GM21447 (cell line): ENCODE measurements around the gene AFP.
"Not testable (repeated sequence)": the region's sequence is repeated elsewhere in the genome, so short reads cannot be mapped to it uniquely, and the experiment has no call there.

Experiments
- ATAC-seq: cut with Tn5 transposase; IDR thresholded peaks from one replicate; pipeline ENCODE4 v1.9.1; 2021; ENCODE audit not compliant: unreplicated experiment

Gene AFP

GRCh38 chr4:73435984-73436383, at the start of gene AFP:
AFP (plus strand) TSS chr4:73436221; CDS start chr4:73436263, 42 bp downstream.
- no peak for ATAC-seq

- no peak for ATAC-seq
These were observed 48.5 kb upstream of the AFP start for GRCh38 chr4:73387552-73387951.

GRCh38 chr4:73388887-73389286, 47.1 kb upstream of the AFP start:
- no peak for ATAC-seq

- not testable (repeated sequence) for ATAC-seq
These were observed 46.4 kb upstream of the AFP start for GRCh38 chr4:73389663-73390062.

GRCh38 chr4:73391774-73392173, 44.2 kb upstream of the AFP start:
- no peak for ATAC-seq

- ATAC-seq, result no peak
These were observed 43.1 kb upstream of the AFP start for GRCh38 chr4:73392936-73393335.

GRCh38 chr4:73396304-73396703, 39.7 kb upstream of the AFP start:
- no peak for ATAC-seq

GRCh38 chr4:73396993-73397972, 38.7 kb upstream of the AFP start:
- no peak for ATAC-seq

- ATAC-seq, result no peak
These were observed 34.6 kb upstream of the AFP start for GRCh38 chr4:73401412-73401811.

GRCh38 chr4:73404042-73404441, 32.0 kb upstream of the AFP start, which contains the start of gene ALB:
ALB (plus strand) TSS chr4:73404287; CDS start chr4:73404328, 41 bp downstream.
- ATAC-seq, result no peak

GRCh38 chr4:73404457-73404856, 31.6 kb upstream of the AFP start:
- ATAC-seq, result no peak

- no peak for ATAC-seq
These were observed 30.9 kb upstream of the AFP start for GRCh38 chr4:73405138-73405537.

GRCh38 chr4:73406548-73406875, 29.5 kb upstream of the AFP start:
- ATAC-seq, result no peak

GRCh38 chr4:73407227-73407673, 28.8 kb upstream of the AFP start:
- no peak for ATAC-seq

GRCh38 chr4:73408181-73408867, 27.7 kb upstream of the AFP start:
- ATAC-seq, result no peak

GRCh38 chr4:73409012-73409862, 26.8 kb upstream of the AFP start:
- no peak for ATAC-seq

- ATAC-seq, result no peak
These were observed 26.0 kb upstream of the AFP start for GRCh38 chr4:73409978-73410548.

- ATAC-seq, result no peak
These were observed 24.9 kb upstream of the AFP start for GRCh38 chr4:73410916-73411730.

GRCh38 chr4:73411731-73412414, 24.1 kb upstream of the AFP start:
- no peak for ATAC-seq
